Suprapubic skin (tissue), 4 donors: ENCODE results near the gene ZMAT3.

Experiments used
- POLR2A ChIP-seq, 2 donors: fragments of 450-650 bp; IDR thresholded peaks; one replicate each; pipeline ENCODE4 v1.6.1; 2017; ENCODE audit warnings: antibody characterized with exemption in 2 of 2, mild to moderate bottlenecking in 2 of 2, moderate library complexity in 2 of 2
- POLR2AphosphoS5 ChIP-seq, 3 donors: sonication (generic); formaldehyde crosslinking; IDR thresholded peaks; one replicate each; pipeline ENCODE4 v1.6.1; 2017; ENCODE audit warnings: antibody characterized with exemption in 3 of 3
- TF ChIP-seq, protein P1 (sequence below), 2 donors: fragments of 200-600 bp in 1 of 2; fragments of 450-650 bp in 1 of 2; sonication (generic) in 1 of 2; IDR thresholded peaks; one replicate each; pipeline ENCODE4 v1.5.1; 2016 to 2019; ENCODE audit warnings: antibody characterized with exemption in 2 of 2, mild to moderate bottlenecking in 1 of 2, moderate library complexity in 1 of 2

DNA sequence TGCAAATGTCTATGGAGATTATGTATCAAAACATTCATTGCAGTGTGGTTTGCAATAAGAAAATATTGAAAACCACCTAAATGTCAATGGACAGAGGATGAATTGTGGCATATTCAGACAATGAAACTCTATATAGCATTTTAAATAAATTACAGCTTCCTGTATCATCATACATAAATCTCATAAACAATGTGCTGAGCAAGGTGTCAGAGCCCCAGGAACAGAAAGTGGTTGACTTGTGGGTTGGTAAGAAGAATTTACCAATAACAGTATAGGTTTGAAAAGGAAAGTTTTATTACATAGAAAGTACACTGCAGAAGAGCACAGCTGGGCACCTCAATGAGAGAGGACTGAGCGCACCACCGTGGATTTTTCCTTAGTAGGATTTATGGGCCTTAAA lies 75.2 kb downstream of the ZMAT3 start:
- TF ChIP-seq POLR2AphosphoS5 (IDR thresholded peaks at IDR 0.05) (no peak), POLR2A (IDR thresholded peaks at IDR 0.05) (no peak)
- TF ChIP-seq, protein P1, sequence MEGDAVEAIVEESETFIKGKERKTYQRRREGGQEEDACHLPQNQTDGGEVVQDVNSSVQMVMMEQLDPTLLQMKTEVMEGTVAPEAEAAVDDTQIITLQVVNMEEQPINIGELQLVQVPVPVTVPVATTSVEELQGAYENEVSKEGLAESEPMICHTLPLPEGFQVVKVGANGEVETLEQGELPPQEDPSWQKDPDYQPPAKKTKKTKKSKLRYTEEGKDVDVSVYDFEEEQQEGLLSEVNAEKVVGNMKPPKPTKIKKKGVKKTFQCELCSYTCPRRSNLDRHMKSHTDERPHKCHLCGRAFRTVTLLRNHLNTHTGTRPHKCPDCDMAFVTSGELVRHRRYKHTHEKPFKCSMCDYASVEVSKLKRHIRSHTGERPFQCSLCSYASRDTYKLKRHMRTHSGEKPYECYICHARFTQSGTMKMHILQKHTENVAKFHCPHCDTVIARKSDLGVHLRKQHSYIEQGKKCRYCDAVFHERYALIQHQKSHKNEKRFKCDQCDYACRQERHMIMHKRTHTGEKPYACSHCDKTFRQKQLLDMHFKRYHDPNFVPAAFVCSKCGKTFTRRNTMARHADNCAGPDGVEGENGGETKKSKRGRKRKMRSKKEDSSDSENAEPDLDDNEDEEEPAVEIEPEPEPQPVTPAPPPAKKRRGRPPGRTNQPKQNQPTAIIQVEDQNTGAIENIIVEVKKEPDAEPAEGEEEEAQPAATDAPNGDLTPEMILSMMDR (IDR thresholded peaks at IDR 0.05) = no peak
